Measurements from ENCODE around the gene TMCO4.

GRCh38 chr1:19688041-19688842 lies 111.5 kb downstream of the TMCO4 start:
- TF ChIP-seq ZNF175 (tag by site-specific recombination; IDR thresholded peaks at IDR 0.05) = no peak
- TF ChIP-seq CTCF (tag by site-specific recombination; IDR thresholded peaks at IDR 0.05) = no peak
- TF ChIP-seq PRDM10 (tag by site-specific recombination; IDR thresholded peaks at IDR 0.05) = no peak
- no peak for TF ChIP-seq KLF7 (tag by site-specific recombination; IDR thresholded peaks at IDR 0.05; ENCODE audit: borderline replicate concordance)
- no peak for TF ChIP-seq ZNF416 (tag by site-specific recombination; IDR thresholded peaks at IDR 0.05)
- no peak for TF ChIP-seq ZNF768 (tag by site-specific recombination; IDR thresholded peaks at IDR 0.05)
- TF ChIP-seq ZNF76 (tag by site-specific recombination; IDR thresholded peaks at IDR 0.05; ENCODE audit: borderline replicate concordance, low read depth) = no peak
